Measurements from ENCODE around the gene HMGXB4.
A peak's percentile ranks its signal among the peaks of the same experiment; 100 is the strongest.

Gene HMGXB4

DNA sequence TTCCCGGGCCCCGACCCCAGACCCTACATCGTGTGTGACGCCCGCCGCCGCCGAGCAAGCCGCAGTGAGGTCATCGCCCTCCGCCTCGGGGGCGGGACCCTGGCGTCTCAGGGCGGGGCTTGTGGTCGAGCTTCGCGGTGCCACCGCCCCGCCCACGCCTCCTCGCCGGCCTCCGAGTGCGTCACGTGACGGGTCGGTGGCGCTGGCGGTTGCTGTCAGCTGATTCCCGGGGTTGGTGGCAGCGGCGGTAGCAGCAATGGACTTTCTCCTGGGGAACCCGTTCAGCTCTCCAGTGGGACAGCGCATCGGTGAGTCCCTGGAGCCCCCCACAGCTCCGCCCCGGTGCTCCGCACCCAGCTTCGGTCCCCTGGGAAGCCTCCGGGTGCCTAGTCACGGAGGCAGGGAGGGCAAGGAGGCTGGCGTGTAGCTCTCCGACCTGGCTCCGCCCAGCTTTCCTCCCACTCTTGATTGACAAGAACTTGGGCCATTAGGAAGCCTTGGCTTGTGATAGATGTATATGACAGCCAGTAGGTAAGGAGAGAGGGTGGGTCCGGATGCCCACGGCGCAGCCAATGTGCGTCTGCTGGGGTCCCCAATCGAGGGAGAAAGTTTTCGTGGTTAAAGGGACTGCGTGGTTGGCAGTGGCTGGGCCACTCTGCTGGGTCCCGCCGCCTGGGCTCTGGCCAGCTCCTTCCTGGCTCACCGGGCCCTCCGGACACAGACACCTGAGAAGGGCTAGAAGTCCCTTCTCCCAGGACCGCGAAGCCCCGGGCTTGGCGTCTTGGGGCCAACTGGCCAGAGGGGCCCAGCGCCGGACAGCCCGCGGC, 42.6 kb downstream of the HMGXB4 start, which contains the start of gene TOM1:
TOM1 (plus strand) TSS at position 222 of the 827 bp plus-strand sequence; CDS start at position 257, 35 bp downstream.
- peak; percentile 97 for DNase-seq (ENCODE audit: extremely low read depth, insufficient read length)
- peaks cover 2% of the 10 kb centered on the region for H3K36me3 ChIP-seq (ENCODE audit: control insufficient read depth, insufficient read depth, low read length)
- TF ChIP-seq, protein P1, sequence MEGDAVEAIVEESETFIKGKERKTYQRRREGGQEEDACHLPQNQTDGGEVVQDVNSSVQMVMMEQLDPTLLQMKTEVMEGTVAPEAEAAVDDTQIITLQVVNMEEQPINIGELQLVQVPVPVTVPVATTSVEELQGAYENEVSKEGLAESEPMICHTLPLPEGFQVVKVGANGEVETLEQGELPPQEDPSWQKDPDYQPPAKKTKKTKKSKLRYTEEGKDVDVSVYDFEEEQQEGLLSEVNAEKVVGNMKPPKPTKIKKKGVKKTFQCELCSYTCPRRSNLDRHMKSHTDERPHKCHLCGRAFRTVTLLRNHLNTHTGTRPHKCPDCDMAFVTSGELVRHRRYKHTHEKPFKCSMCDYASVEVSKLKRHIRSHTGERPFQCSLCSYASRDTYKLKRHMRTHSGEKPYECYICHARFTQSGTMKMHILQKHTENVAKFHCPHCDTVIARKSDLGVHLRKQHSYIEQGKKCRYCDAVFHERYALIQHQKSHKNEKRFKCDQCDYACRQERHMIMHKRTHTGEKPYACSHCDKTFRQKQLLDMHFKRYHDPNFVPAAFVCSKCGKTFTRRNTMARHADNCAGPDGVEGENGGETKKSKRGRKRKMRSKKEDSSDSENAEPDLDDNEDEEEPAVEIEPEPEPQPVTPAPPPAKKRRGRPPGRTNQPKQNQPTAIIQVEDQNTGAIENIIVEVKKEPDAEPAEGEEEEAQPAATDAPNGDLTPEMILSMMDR (IDR thresholded peaks at IDR 0.05; ENCODE audit: insufficient read depth, low read length, poor library complexity, severe bottlenecking): no peak
- H3K27me3 ChIP-seq (replicated peaks; ENCODE audit: control insufficient read depth, insufficient read depth, low read length): no peaks in the 10 kb centered on the region
- H3K4me3 ChIP-seq (replicated peaks; ENCODE audit: low read depth, low read length): peak within 1 kb of the TSS; percentile 86

DNA sequence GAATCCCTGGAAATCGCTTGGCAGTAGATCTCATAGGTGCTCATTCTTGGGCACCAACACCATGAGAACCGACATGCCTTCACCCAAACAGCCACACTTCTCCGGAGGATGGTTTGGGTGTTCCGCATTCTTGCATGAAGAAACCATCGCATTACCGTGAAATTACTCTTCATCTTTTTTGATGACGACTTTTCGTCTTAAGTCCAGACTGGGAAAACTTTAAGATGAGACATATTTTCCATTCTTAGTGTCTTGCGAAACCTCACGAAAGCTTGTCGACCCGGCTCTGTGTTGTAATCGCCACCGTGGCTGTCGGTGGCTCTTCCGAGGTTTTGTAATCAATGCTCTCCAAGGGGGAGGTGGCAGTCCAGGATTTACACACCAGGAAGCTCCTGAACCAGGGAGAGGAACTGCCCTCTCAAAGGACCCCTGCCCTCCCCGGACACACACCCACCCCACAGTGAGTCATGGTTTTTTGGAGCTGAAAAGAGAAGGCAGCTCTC, 44.1 kb downstream of the HMGXB4 start:
- H3K4me3 ChIP-seq (replicated peaks; ENCODE audit: low read depth, low read length): no peak overlapping the region
- H3K36me3 ChIP-seq (ENCODE audit: control insufficient read depth, insufficient read depth, low read length): no peaks in the 10 kb centered on the region; the same call in 1 of the 2 replicates
- no peak for DNase-seq (ENCODE audit: extremely low read depth, insufficient read length)
- TF ChIP-seq, protein P1 (IDR thresholded peaks at IDR 0.05; ENCODE audit: insufficient read depth, low read length, poor library complexity, severe bottlenecking): no peak
- no peaks in the 10 kb centered on the region for H3K27me3 ChIP-seq (replicated peaks; ENCODE audit: control insufficient read depth, insufficient read depth, low read length)

DNA sequence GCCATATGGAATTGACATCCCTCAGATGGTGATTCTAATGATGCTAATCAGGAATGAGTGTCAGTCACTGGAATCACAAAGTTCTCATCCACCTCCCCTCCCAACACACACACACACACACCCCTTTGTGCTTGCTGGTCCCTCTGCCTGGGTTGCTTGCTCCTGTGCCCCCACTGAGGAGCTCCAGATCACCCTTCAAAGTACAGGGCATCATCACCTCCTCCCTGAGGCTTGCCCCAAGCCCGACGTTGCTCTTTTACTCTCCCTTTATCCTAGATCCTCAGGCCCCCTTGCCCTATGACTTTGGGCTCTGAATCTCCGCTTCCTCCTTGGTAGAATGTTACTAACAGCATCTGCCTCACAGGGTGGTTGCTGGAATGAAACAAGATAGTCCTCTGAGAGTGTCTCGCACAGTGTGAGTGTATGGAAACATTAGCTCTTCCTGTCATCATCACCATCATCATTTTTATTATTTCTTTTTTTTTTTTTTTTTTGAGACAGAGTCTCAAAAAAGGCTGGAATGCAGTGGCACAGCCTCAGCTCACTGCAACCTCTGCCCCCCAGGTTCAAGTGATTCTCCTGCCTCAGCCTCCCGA, 45.8 kb downstream of the HMGXB4 start:
- Histone ChIP-seq H3K36me3 (ENCODE audit: control insufficient read depth, insufficient read depth, low read length) (no peaks in the 10 kb centered on the region), H3K27me3 (replicated peaks; ENCODE audit: control insufficient read depth, insufficient read depth, low read length) (no peaks in the 10 kb centered on the region), H3K4me3 (replicated peaks; ENCODE audit: low read depth, low read length) (no peak overlapping the region)
- TF ChIP-seq, protein P1 (IDR thresholded peaks at IDR 0.05; ENCODE audit: insufficient read depth, low read length, poor library complexity, severe bottlenecking): no peak
- no peak for DNase-seq (ENCODE audit: extremely low read depth, insufficient read length)

DNA sequence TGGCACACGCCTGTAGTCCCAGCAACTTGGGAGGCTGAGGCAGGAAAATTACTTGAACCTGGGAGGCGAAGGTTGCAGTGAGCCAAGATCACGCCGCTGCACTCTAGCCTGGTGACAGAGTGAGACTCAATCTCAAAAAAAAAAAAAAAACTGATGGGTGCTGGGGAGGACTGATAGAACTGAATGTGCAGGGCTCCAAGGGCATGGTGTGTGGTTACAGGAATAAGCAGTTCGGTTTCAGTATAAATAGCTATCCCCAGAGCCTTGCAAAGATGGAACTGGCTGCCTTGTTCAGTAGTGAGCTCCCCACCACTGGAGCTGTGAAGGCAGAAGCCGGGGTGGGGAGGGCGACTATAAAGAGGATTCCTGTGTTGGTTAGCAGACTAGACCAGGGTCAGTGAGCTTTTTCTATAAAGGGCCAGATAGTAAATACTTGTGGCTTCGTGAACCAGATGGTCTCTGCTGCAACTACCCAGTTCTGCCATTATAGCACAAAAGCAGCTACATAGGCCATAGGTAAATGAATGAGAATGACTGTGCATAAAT, 48.3 kb downstream of the HMGXB4 start:
- H3K4me3 ChIP-seq (replicated peaks; ENCODE audit: low read depth, low read length): no peak overlapping the region
- TF ChIP-seq, protein P1 (IDR thresholded peaks at IDR 0.05; ENCODE audit: insufficient read depth, low read length, poor library complexity, severe bottlenecking): no peak
- no peaks in the 10 kb centered on the region for H3K36me3 ChIP-seq (ENCODE audit: control insufficient read depth, insufficient read depth, low read length)
- no peak for DNase-seq (ENCODE audit: extremely low read depth, insufficient read length)
- H3K27me3 ChIP-seq (replicated peaks; ENCODE audit: control insufficient read depth, insufficient read depth, low read length): no peaks in the 10 kb centered on the region

DNA sequence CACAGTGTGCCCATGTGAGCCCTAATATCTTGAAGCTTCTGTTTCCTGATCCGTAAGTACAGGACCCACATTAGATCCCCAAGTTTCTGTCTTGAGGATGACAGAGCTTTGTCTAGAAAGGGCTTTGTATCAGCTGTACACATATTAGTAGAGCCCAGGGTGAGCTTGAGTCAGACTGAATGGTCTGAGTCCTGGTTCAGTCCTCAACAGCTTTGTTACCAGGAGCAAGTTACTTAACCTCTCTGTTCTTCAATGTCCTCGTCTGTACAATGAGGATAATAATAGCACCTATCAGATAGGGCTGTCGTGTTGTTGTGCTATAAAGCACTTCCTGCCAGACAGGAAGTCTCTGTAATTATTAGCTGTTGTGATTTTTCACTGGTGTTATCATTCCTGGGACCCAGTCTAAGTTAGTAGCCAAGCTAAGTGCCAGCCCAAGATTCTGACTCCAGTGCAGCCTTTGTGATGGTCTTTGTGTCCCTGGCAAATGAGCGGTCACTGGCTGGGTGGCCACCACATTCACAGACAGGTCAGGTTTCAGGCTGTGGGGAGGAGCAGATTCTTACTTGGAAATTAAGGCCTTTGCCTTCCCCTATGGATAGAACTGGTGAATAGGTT, 49.2 kb downstream of the HMGXB4 start:
- TF ChIP-seq, protein P1 (IDR thresholded peaks at IDR 0.05; ENCODE audit: insufficient read depth, low read length, poor library complexity, severe bottlenecking): no peak
- H3K4me3 ChIP-seq (replicated peaks; ENCODE audit: low read depth, low read length): no peak overlapping the region
- no peak for DNase-seq (ENCODE audit: extremely low read depth, insufficient read length)
- no peaks in the 10 kb centered on the region for H3K27me3 ChIP-seq (replicated peaks; ENCODE audit: control insufficient read depth, insufficient read depth, low read length)
- no peaks in the 10 kb centered on the region for H3K36me3 ChIP-seq (ENCODE audit: control insufficient read depth, insufficient read depth, low read length)
